AG09309 (cell line): ENCODE results near the gene CISD3.
"Not testable (repeated sequence)": the region's sequence is repeated elsewhere in the genome, so short reads cannot be mapped to it uniquely, and the experiment has no call there.

ENCODE experiments used
- DNase-seq: peaks from one replicate; pipeline ENCODE4 v3.0.0-alpha.2; 2010; ENCODE audit warnings: low read depth
- H3K4me3 ChIP-seq: 2 replicates; pipeline ENCODE4 v1.5.1; 2011; ENCODE audit warnings: mild to moderate bottlenecking, low read depth, low read length, moderate library complexity; ENCODE audit not compliant: control insufficient read depth
- CTCF ChIP-seq: IDR thresholded peaks from 2 replicates; pipeline ENCODE4 v1.5.1; 2011; ENCODE audit warnings: mild to moderate bottlenecking, low read depth, low read length, inconsistent platforms; ENCODE audit not compliant: insufficient read depth, control insufficient read depth; ENCODE audit errors: missing control alignments

The CISD3 gene

GRCh38 chr17:38719943-38720641 is 10.0 kb upstream of the CISD3 start:
- no peak for DNase-seq
- TF ChIP-seq CTCF: no peak
- no peak overlapping the region for H3K4me3 ChIP-seq

- H3K4me3 ChIP-seq: no peak overlapping the region
- no peak for DNase-seq
- no peak for TF ChIP-seq CTCF
Observed at GRCh38 chr17:38720941-38721340, 9.2 kb upstream of the CISD3 start.

- H3K4me3 ChIP-seq: no peak overlapping the region
- TF ChIP-seq CTCF: no peak
- no peak for DNase-seq
Observed at GRCh38 chr17:38721802-38722201, 8.3 kb upstream of the CISD3 start.

- H3K4me3 ChIP-seq: no peak overlapping the region
- TF ChIP-seq CTCF: no peak
- no peak for DNase-seq
Observed at GRCh38 chr17:38724337-38724988, 5.7 kb upstream of the CISD3 start.

GRCh38 chr17:38725066-38725465 is 5.1 kb upstream of the CISD3 start:
- TF ChIP-seq CTCF: no peak
- DNase-seq: no peak
- no peak overlapping the region for H3K4me3 ChIP-seq

- not testable (repeated sequence) for H3K4me3 ChIP-seq, DNase-seq
Observed at GRCh38 chr17:38726145-38726544, 4.0 kb upstream of the CISD3 start.

GRCh38 chr17:38727736-38728135 is 2.4 kb upstream of the CISD3 start:
- TF ChIP-seq CTCF: no peak
- H3K4me3 ChIP-seq: no peak overlapping the region

More at GRCh38 chr17:38727736-38728135, 2.4 kb upstream of the CISD3 start:
- no peak for DNase-seq
